GM12891 (cell line): ENCODE data around the gene NACC2. TPM values are rescaled to one million over a fixed set of nuclear protein-coding genes. Genes with fewer than 3 reads are reported as not detected.

Experiments used
- DNase-seq: peaks from one replicate; pipeline ENCODE4 v3.0.0; 2011; ENCODE audit warnings: low spot score; ENCODE audit not compliant: insufficient read length
- FAIRE-seq: peaks from 2 replicates; lab custom pipeline; 2011; peaks lifted over from hg19 to GRCh38; lab: Jason Lieb, UNC
- PAX5 ChIP-seq: IDR thresholded peaks from 2 replicates; pipeline ENCODE4 v1.6.1; 2011; ENCODE audit warnings: low read length, moderate library complexity, mild to moderate bottlenecking; ENCODE audit not compliant: insufficient read depth, severe bottlenecking
- POLR2A ChIP-seq: IDR thresholded peaks from 2 replicates; pipeline ENCODE4 v1.6.1; 2011; ENCODE audit warnings: low read depth, low read length, control low read depth
- POLR2AphosphoS5 ChIP-seq: IDR thresholded peaks from 2 replicates; pipeline ENCODE4 v1.6.1; 2011; ENCODE audit warnings: low read depth, low read length, control low read depth
- POU2F2 ChIP-seq: IDR thresholded peaks from 2 replicates; pipeline ENCODE4 v1.6.1; 2011; ENCODE audit warnings: low read depth, mild to moderate bottlenecking, control low read depth, low read length, moderate library complexity
- SPI1 ChIP-seq: IDR thresholded peaks from 2 replicates; pipeline ENCODE4 v1.6.1; 2011; ENCODE audit warnings: low read depth, low read length, control low read depth
- TAF1 ChIP-seq: IDR thresholded peaks from 2 replicates; pipeline ENCODE4 v1.6.1; 2011; ENCODE audit warnings: low read depth, low read length, control low read depth
- polyA plus RNA-seq: library from polyadenylated mRNA; unstranded; fragments of >200 nt; gene quantifications from one replicate; pipeline ENCODE4 v1.2.1, GENCODE V29; 2012; ENCODE audit warnings: low read depth, missing spikeins, inconsistent platforms; ENCODE audit not compliant: missing spikeins

NACC2 gene
- polyA plus RNA-seq, result 0.39 TPM

DNA sequence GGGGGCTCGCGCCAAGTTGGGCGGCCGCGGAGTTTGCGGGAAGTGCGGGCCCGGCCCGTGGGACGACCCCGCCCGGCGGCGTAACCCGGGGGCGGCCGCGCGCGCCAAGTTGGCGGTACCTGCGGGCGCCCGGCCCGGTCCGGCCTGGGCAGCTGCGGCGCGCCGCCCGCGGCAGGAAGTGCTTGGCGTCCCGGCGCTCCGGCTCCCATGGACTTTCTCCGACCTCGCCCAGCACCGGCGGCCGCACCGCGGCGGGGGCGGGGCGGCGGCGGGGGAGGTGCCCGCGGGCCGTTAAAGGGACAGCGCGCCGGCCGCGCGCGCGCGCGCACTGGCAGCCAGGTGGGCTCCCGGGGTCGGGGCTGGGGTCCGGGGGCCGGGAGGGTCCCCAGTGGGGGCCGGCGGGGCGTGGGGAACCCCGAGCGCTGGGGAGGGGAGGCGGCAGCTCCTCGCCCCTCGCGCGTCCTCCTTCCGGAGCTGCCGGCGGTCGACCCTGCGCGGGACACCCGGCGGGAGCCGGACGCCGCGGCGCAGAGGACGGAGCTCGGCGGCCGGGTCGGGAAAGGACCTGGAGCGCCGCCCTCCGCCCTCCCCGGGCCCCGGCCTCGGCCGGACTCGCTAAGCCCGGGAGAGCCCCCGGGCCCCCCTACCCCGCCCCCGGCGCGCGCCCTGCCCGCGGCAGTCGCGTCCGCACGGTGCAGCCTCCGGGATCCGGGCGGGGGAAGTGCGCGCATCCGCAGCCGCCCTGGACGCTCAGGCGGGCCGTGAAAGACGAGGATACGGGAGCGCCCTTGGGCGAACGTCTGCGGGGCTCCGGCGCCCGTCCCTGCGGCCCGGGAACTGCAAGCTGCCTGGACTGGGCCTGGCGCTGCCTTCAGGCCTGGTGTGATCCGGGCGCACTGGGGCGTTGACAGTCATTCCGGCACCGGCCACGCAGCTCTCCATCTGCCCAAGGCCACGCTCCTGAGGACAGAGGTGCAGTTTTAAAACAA is at the start of gene NACC2:
NACC2 (minus strand) TSS at position 220 of the 989 bp plus-strand sequence. CDS start 44,768 bp downstream, outside the sequence.
- DNase-seq (no peak), FAIRE-seq (no peak)
- TF ChIP-seq PAX5, result no peak
- no peak for TF ChIP-seq POLR2A
- no peak for TF ChIP-seq POU2F2
- TF ChIP-seq TAF1, result no peak
- TF ChIP-seq SPI1, result no peak
- TF ChIP-seq POLR2AphosphoS5, result no peak

DNA sequence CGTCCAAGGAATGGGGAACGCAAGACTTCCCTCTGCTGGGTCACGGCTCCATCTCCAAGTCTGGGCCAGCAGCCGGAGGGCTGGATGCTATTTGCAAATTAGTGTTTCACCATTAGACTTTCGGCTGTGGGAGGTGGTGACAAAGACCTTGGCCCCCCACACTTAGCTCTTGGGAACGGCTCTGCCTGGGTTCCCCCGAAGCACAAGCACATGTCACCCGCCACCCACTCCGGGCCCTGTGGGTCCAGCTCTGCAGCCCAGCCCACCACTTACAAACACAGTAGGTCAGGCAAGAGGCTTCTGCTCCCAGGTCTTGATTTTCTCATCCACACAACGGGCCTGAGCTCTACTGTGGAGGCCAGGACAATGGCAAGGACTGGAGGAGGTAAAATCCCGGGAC is 49.4 kb upstream of the NACC2 start:
- TF ChIP-seq POLR2AphosphoS5 (no peak), POLR2A (no peak), TAF1 (no peak), SPI1 (no peak), PAX5 (no peak), POU2F2 (no peak)
- FAIRE-seq (no peak), DNase-seq (no peak)

GRCh38 chr9:136143215-136144001 is 48.3 kb upstream of the NACC2 start:
- DNase-seq, result no peak
- no peak for FAIRE-seq
- no peak for TF ChIP-seq POU2F2
- no peak for TF ChIP-seq POLR2A
- no peak for TF ChIP-seq TAF1
- no peak for TF ChIP-seq PAX5
- TF ChIP-seq POLR2AphosphoS5, result no peak
- no peak for TF ChIP-seq SPI1

DNA sequence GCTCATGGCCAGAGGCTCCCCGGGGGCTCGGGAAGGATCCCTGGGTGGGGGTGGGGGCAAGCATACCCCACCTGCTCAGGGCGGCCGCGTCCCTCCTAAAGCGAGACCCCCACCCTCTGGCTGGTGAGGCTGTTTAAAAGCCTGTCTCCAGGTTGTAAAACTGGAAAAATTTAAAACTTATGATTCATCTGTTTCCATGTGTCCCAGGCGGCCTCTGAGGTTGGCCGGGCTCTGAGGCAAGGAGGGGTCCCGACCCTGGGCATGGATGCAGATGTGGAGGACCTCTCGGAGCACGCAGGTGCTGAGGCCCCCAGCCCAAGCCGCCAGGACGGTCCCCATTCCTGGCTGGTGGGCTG is 47.7 kb upstream of the NACC2 start:
- no peak for DNase-seq
- FAIRE-seq, result no peak
- no peak for TF ChIP-seq TAF1
- no peak for TF ChIP-seq PAX5
- TF ChIP-seq POU2F2, result no peak
- TF ChIP-seq SPI1, result no peak
- no peak for TF ChIP-seq POLR2AphosphoS5
- TF ChIP-seq POLR2A, result no peak

GRCh38 chr9:136142414-136142796 is 47.3 kb upstream of the NACC2 start:
- DNase-seq, result no peak
- FAIRE-seq, result no peak
- TF ChIP-seq POLR2A (no peak), SPI1 (no peak), TAF1 (no peak), PAX5 (no peak), POU2F2 (no peak), POLR2AphosphoS5 (no peak)

DNA sequence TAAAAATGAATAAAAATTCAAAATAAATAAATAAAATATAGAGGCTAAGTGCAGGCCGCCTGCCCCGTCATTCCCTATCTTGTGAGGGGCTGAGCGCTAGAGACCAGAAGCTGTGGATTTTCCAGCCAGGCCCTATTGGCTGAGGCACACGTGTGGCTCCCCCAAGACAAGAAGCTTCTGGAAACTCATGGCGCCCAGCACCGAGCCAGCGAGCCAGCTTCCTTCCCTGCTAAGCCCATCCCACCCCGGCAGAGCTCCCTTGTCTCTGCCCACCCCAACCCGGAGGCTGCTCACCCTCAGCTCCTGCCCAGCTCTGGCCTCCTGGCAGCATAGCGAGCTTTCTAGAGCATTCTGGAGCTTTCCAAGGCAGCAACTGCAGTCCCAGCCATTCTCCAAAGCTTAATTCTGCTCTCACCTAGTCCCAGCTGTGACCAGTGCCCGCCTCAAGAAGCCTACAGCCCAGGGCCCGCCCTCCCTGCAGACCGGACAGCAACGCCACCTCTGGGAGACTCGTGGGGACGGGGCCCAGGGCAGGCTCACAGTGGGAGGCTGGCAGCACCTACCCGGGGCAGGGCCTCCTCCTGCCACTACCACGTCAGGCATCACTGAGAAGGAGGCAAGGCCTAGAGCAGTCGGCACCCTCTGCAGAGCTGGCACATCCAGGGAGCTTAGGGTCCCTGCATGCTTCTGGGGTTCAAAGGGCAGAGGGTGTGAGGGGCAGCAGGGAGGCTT is 46.8 kb upstream of the NACC2 start:
- no peak for DNase-seq
- no peak for FAIRE-seq
- TF ChIP-seq POLR2AphosphoS5 (no peak), POLR2A (no peak), PAX5 (no peak), POU2F2 (no peak), SPI1 (no peak), TAF1 (no peak)

- TF ChIP-seq TAF1 (no peak), PAX5 (no peak), POLR2AphosphoS5 (no peak), POU2F2 (no peak), POLR2A (no peak), SPI1 (no peak)
- DNase-seq (no peak), FAIRE-seq (no peak)
Measured at GRCh38 chr9:136140966-136141365, 45.9 kb upstream of the NACC2 start.

DNA sequence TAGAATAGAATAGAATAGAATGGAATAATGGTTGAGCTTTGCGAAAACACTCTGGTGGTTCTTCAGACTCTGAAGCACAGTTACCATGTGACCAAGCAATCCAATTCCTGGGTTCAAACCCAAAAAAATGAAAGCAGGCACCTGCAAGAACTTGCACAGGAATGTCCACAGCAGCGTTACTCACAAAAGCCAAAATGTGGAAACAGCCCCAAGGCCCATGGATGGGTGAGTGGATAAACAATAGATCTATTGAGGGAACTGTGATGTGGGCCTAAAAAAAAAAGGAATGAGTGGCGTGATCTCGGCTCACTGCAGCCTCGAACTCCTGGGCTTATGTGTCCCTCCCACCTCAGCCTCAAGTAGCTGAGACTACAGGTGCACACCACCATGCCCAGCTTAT is 45.0 kb upstream of the NACC2 start:
- DNase-seq, result no peak
- no peak for TF ChIP-seq POLR2AphosphoS5
- no peak for TF ChIP-seq SPI1
- TF ChIP-seq POU2F2, result no peak
- TF ChIP-seq TAF1, result no peak
- no peak for TF ChIP-seq PAX5
- FAIRE-seq, result no peak
